ENCODE measurements around the gene MORN3. TPM values are rescaled to one million over a fixed set of nuclear protein-coding genes. Genes with fewer than 3 reads are reported as not detected.
"Not testable (repeated sequence)": the region's sequence is repeated elsewhere in the genome, so short reads cannot be mapped to it uniquely, and the experiment has no call there.

The MORN3 gene
- total RNA-seq, 1 donor from 2014 or later, result 0.69 TPM

DNA sequence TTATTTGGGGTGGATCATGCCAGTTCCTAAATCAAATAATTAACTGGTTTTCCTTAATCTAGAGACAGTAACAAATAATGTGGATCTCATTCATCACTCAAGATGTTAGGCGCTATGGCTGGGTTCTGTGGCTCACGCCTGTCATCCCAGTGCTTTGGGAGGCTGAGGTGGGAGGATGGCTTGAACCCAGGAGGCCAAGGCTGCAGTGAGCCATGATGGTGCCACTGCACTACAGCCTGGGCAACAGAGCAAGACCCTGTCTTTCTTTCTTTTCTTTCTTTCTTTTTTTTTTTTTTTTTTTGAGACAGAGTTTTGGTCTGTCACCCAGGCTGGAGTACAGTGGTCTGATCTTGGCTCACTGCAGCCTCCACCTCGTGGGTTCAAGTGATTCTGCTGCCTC lies 23.3 kb upstream of the MORN3 start:
- DNase-seq (ENCODE audit: low spot score), result not testable (repeated sequence)

DNA sequence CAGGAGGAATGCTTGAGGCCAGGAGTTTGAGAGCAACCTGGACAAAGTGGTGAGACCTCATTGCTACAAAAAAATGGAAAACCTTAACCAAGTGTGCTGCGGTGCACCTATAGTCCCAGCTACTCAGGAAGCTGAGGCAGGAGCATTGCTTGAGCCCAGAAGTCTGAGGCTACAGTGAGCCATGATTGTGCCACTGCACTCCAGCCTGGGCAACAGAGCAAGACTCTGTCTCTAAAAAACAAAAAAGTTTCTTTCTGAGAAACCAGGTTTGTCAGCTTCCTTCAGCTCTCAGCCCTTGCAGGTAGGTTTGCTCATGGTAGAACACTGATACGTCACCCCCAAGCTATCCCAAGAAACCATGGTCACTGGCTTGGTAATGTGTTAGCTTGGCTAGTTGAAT lies 20.0 kb upstream of the MORN3 start:
- DNase-seq (ENCODE audit: low spot score), result no peak

DNA sequence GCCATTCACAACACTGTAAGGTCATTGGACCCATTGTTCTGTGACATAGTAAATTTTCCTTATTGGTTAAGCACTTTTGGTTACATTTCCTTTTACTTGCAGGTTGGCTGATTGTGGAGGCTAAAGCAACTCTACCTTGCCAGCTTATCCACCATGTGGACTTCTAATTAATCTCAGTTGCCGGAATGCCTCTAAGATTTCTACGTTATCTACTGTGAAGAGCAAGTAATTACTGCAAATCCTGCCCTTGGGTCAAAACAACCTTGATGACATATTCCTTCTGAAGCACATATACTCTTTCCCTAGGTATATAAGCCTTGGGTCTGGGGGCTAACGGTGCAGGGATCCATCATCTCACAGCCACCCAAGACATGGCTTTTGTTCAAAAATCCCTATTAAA lies 19.5 kb upstream of the MORN3 start:
- no peak for DNase-seq (ENCODE audit: low spot score)

DNA sequence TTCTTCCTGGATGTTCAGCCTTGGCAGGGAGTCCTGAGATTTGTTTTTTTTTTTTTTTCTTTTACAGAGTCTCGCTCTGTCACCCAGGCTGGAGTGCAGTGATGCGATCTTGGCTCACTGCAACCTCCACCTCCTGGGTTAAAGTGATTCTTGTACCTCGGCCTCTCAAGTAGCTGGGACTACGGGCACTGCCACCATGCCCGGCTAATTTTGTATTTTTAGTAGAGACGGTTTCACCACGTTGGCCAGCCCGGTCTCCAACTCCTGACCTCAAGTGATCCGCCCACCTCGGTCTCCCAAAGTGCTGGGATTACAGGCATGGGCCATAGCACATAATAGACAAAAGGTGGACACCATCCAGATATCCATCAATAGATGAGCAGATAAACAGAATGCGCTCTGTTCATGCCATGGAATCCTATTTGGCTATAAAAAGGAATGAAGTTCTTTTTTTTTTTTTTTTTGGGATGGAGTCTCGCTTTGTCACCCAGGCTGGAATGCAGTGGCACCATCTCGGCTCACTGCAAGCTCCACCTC lies 10.3 kb upstream of the MORN3 start:
- DNase-seq (ENCODE audit: low spot score), result not testable (repeated sequence)

DNA sequence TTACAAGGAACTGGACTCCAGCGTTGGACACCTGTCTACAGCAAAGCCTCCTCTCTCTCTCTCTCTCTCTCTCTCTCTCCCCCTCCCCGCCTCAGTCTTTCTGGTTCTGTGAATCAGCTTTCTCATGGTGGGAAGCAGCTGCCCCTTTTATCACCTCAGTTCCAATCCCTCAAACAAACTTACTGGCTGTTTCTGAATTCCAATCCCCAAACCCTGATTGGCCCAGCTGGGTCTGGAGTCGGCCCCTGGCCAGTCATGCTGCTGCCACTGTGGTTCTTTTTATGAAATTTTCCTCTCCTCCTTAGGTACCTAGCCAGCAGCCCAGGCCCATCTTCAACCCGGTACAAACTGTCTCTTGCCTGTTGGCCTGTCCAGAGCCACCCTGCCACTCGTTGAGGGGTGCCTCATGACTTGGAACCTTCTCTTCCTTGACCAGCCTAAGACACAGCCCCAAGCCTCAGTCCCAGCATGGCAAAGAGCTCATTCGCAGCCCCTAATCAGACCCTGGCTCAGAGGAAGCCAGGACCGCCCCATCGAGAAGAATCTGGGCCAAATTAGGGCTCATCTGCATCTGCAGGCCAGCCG lies 9.4 kb upstream of the MORN3 start:
- no peak for DNase-seq (ENCODE audit: low spot score)

DNA sequence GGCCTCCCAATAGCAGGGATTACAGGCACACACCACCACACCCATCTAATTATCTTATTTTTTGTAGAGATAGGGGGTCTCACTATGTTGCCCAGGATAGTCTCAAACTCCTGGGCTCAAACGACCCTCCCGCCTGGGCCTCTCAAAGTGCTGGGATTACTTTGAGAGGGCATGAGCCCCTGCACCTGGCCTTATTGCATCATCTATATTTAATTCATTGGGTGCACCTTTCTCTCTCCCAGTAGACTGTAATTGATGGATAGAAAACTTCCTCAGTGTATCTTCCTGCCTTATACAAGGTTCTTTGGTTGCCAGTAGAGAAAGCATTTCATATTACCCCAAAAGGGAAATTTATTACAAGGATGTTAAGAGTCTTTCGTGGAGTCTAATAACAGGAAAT lies 8.9 kb upstream of the MORN3 start:
- DNase-seq (ENCODE audit: low spot score), result no peak

DNA sequence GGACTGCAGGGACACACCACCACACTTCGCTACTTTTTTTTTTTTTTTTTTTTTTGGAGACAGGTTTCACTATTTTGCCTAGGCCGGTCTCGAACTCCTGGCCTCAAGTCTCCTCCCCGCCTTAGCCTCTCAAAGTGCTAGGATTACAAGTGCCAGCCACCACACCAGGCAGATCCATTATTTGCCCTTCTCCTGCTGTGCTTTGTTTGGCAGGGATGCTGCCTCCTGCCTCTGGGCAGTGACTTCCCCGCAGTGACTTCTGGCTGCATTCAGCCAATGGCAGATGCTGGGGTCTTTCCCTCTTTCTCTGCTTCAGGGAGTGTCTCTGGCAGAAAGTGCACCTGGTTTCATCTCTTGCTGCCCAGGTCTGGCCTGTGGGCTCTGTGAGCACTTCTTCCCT lies 6.7 kb upstream of the MORN3 start:
- no peak for DNase-seq (ENCODE audit: low spot score)

DNA sequence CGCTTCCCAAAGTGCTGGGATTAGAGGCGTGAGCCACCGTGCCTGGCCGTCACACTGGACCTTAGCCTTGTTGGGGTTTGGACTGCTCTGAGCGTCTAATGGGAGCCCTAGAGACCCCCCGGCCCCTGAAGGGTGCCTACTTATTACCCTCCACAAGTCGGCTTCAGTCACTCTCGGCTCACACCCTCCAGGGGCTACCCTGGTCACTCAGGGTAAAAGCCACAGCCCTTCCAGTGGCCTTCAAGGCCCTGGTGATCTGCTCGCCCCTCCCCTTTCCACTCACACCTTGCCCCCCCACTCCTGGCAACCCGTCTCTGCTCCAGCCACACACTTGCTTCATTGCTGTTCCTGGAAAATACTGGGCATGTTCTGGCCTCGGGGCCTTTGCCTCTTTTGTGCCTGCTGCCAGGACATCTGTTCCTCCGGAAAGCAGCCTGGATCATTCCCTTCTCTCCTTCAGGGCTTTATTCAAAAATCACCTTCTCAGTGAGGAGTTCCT lies 3.6 kb upstream of the MORN3 start:
- no peak for DNase-seq (ENCODE audit: low spot score)

DNA sequence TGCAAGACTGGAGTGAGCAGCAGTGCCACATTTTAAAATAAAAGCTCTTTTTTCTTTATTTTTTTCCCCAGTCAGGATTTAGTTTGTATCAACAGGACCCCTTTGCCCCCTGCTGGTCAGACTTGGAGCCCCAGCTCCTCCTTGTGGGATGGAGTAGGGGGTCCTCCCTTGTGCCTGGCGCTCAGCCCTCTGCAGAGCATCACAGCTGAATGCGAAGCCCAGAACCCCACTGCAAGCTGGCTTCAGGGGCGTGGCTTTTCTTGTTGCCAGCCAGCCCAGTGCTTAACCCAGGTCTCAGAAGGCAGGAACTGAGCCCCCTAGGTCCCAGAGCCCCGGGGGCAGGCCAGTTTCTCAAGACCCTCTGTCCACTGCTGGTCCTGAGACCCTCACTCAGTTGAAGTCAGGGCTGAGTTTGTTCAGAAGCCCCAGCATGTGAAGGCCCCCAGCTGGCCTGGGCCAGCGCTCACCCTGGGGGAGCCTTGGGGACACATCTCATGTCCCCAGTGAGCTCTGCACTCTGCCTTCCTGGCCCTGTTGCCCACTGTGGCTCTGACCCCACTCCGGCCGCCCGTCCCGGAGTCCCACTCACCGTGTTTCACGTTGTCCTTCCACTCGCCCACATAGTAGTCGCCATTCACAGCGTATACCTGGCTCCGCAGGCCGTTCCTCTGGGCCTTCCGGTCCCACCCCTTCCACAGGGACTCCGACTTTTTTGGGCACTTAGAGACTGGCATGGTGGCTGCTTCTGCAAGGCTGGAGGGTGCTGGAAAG lies 519 bp downstream of the MORN3 start:
- DNase-seq (ENCODE audit: low spot score), result no peak

DNA sequence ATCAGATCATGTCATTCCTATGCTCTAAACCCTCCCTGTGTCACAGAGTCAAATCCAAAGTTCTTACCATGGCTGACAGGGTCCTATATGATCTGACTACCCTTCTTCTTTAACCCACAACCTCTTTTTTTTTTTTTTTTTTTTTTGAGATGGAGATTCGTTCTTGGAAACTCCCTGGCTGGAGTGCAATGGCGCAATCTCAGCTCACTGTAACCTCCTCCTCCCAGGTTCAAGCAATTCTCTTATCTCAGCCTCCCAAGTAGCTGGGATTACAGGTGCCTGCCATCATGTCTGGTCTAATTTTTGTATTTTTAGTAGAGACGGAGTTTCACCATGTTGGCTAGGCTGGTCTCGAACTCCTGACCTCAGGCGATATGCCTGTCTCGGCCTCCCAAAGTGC lies 2.6 kb downstream of the MORN3 start:
- DNase-seq (ENCODE audit: low spot score), result not testable (repeated sequence)

DNA sequence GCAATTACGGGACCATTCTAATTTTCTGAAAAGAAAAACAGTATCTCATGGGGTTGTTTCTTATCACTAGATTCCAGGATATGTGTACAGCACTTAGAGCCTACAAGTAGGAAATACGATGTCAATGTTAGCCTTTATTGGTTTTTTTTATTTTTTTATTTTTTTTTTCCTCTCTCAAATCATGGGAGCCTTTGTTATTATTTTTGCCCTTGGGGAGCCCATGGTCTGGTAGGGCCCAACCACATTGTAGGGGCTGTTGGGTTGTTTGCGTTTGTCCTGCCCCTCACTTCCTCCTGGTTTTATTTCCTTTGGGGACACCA lies 5.9 kb downstream of the MORN3 start:
- no peak for DNase-seq (ENCODE audit: low spot score)

DNA sequence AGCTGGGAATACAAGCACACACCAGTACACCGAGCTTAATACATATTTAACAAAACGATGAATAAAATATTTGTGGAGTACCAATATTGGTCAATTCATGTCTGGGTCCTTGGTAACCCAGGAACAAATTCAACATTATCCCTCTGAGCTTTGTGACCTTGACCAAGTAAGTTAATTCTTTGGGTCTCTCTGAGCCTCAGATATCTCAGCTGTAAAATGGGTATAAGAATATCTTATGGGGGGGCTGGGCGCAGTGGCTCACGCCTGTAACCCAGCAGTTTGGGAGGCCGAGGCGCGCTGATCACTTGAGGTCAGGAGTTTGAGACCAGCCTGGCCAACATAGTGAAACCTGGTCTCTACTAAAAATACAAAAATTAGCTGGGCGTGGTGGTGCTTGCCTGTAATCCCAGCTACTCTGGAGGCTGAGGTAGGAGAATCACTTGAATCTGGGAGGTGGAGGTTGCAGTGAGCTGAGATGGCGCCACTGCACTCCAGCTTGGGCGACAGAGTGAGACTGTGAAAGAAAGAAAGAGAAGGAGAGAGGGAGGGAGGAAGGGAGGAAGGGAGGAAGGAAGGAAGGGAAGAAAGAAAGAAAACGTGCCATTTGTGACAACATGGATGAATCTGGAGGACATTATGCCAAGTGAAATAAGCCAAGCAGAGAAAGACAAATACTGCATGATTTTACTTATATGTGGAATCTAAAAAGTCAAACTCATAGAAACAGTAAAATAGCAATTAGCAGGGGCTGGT lies 7.9 kb downstream of the MORN3 start:
- DNase-seq (ENCODE audit: low spot score), result not testable (repeated sequence)

DNA sequence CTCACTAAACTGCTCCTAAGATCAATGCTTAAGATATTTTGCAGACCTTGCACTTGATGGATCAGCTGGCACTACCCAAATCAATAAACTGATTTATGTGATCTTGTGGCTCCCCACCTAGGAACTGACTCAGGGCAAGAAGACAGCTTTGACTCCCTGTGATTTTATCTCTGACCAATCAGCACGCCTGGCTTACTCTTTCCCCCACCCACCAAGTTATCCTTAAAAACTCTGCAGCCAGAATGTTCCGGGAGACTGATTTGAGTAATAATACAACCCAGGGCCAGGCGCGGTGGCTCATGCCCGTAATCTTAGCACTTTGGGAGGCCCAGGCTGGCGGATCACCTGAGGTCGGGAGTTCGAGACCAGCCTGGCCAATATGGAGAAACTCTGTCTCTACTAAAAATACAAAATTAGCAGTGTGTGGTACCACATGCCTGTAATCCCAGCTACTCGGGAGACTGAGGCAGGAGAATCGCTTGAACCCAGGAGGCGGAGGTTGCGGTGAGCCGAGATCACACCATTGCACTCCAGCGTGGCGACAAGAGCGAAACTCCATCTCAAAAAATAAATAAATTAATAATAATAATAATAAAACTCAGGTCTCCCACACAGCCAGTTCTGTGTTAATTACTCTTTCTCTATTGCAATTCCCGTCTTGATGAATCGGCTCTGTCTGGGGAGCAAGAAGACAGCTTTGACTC lies 12.0 kb downstream of the MORN3 start:
- no peak for DNase-seq (ENCODE audit: low spot score)

DNA sequence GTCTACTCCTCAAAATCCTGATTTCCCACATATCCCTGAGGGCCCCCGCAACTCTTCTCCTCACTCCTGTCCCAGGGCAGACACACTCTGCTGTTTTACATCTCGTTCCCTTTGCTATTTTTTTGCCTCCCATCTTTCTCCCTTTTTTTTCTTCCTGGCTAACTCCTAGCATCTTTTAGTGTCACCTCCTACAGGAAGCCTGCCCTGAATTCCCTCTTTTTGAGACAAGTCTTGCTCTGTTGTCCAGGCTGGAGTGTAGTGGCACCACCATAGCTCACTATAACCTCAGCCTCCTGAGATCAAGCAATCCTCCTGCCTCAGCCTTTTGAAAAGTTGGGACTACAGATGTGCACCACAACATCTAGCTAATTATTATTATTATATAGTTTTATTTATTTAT lies 13.3 kb downstream of the MORN3 start:
- DNase-seq (ENCODE audit: low spot score), result no peak

DNA sequence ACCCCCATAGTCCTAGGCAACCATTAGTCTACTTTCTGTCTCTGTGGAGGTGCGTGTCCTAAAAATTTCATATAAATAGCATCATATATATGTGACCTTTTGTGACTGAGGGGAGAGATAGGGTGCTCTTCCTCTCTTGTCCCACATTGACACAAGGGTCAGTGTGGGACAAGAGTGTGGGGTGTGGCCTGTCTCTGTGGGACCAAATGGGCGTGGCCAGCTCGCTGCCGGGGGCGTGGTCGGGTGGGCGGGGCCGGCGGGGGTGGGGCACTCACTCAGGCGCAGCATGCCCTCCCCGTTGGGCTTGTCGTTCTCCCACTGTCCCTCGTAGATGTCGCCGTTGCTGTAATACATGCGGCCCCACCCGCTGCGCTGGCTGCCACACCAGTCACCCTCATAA lies 15.5 kb downstream of the MORN3 start:
- DNase-seq (ENCODE audit: low spot score), result no peak

DNA sequence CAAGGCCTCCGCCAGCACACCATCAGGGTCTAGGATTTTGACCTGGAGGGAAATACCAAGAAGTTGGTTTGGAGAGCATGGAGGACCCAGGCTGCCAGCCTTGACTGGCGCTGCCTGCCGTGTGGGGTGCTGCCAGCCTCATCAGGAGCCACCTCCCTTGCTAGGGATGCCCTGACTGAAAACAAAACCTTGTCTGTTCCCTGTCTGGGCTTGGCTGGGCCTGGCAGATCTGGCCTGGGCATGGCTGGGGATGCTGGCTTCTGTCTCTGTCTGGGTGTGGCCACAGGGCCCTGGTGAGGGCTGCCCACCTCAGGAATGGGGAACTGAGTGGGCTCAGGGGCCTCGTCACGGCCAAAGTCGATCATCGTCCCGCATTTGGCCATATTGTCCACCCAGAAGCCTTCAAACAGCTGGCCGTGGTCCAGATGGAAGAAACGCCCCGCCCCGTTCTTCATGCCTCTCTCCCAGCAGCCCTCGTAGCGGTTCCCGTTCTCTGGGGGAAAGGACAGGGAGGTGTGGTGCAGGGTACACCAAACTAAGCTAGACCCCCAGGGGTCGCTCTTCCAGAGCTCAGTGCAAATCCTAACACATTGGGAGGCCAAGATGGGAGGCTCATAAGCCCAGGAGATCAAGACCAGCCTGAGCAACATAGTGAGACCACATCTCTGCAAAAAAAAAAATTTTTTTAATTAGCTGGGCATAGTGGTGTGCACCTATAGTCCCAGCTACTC lies 16.5 kb downstream of the MORN3 start:
- DNase-seq (ENCODE audit: low spot score), result no peak

DNA sequence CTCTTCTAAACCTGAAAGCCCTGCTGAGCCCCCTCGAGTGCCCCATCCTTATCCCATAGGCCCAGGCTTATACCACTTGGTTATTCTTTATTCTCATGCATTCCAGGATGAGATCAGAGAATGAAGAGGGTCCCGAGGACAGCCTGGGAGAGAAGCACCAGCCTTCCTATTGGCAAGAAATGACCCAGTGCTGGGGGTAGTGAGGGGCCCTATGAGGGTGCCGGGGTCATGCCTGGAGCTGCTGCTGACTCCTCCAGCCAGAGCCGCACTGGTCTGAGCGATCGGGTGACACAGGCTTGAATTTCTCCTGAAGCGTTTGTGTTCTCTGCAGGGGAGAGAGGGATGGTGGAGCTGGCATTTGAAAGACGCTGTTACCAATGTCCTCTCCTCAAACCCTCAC lies 18.1 kb downstream of the MORN3 start:
- DNase-seq (ENCODE audit: low spot score), result no peak

DNA sequence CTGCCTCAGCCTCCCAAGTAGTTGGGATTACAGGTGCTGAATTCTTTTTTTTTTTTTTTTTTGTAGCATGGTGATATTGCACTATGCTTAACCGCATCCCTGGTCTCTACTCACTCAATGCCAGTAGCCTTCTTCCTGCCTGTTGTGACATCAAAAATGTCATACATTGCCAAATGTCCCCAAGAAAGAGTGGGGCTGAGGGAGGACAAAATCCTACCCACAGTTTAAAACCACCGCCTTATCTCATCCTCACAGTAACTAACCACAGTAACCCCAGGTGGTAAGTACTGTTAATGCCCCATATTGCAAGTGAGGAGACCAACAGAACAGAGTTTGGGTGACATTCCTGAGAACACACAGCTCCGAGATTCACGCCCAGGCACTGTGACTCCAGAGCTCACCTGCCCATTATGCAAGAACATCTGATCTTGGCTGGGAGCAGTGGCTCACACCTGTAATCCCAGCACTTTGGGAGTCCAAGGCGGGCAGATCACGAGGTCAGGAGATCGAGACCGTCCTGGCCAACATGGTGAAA lies 19.6 kb downstream of the MORN3 start:
- DNase-seq (ENCODE audit: low spot score), result no peak

DNA sequence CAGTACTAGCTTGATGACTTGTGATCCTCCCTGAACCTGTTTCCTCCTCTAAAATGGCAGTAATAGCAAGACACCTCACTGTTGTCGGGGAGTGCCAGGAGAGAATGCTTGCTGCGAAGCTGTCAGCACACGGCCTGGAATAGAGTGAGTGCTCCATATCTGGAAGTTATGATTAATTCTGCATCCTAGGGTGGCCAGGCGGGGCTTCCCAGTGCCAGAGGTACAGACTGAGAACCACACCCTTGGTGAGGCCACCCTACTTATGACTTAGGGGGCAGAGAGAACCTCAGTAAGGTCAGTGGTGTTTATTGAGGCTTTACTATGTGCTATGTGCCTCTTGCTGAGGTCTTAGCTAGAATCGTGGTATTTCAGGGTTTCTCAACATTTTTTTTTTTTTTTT lies 20.1 kb downstream of the MORN3 start:
- DNase-seq (ENCODE audit: low spot score), result no peak

DNA sequence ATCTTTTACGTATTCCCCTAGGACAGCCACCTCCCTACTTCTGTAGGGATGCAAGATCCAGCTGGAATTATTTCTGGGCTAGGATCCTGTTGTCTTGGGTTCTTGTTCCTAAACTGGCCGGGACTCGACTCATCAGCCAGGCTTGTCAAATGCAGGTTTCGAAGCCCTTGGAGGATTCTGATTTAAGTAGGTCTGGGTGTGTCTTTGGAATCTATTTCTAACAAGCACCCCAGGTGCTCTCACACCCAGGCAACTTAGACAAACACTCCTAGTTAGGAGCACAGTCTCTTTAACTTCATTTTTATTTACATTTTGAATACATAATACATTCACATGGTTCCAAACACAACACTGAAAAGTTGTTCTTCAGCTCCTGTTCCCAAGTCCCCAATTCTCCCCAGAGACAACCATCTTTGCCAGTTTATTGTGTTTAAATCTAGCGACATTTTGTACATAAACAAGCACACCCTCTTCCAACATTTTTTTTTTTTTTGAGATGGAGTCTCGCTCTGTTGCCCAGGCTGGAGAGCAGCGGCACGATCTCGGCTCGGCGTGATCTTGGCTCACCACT lies 20.9 kb downstream of the MORN3 start:
- no peak for DNase-seq (ENCODE audit: low spot score)

DNA sequence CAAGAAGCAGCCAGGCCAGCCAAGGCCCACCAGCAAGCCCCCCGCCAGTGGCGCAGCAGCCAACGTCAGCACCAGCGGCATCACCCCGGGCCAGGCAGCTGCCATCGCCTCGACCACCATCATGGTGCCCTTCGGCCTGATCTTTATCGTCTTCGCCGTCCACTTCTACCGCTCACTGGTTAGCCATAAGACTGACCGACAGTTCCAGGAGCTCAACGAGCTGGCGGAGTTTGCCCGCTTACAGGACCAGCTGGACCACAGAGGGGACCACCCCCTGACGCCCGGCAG lies 28.2 kb downstream of the MORN3 start:
- DNase-seq (ENCODE audit: low spot score), result no peak

Data from mucosa of gallbladder (tissue), 1 donor.